Measurements from ENCODE around the gene KCNS1. TPM values are rescaled to one million over a fixed set of nuclear protein-coding genes. Genes with fewer than 3 reads are reported as not detected.

Gene KCNS1
- total RNA-seq, 2 experiments from 2014 or later = 0.18 to 0.49 TPM

DNA sequence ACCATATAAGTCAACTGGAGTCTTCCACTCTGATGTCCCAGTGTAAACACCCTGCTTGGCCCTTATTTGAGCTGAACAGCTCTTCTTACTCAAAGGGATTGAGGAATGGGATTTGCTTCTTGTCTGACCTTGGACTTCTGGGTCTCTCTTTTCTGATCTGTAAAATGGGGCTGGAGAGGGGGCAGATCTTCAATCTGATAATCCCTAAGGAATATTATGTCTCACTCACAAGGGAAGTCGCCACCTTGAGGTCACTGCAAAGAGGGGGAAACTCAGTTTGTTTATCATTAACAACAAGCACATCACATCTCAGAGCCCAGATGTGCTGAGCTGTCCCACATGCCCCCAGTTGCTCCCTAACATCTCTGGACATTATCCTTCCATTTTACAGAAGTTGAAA is 15.1 kb downstream of the KCNS1 start:
- H3K27ac Mint-ChIP-seq = no peak overlapping the region
- no peaks in the 10 kb centered on the region for H3K27me3 Mint-ChIP-seq
- H3K9me3 Mint-ChIP-seq (ENCODE audit: low read depth) = peaks cover 4% of the 10 kb centered on the region
- DNase-seq (no peak), ATAC-seq (no peak)
- peaks cover 47% of the 10 kb centered on the region for H3K36me3 Mint-ChIP-seq
- CTCF ChIA-PET = interaction anchor here (1.6 to 2.0 kb wide), 2 partner anchors 10 to 42 kb away, joined by 5 to 12 read pairs; no protein-coding TSS in a partner anchor
- H3K4me1 Mint-ChIP-seq = peaks cover 4% of the 10 kb centered on the region
- no peak overlapping the region for H3K4me3 Mint-ChIP-seq

DNA sequence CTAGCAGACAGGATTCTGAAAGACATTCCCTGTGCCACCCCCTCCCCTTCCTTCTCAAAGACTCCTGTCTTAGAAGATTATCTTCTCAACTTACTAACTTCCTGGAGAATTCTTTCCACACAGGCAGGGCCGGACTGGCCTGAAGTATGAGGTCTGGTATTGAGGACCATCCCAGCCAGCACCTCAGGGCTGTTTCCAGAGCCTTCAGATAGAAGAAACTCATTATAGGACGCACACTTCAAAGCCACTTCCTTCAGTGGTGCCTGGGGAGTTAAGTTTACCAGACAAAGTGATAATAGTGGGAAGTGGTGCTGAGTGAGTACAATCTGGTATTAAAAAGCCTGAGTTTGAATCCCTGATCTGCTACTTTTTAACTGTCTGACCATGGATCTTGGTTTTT is 15.6 kb downstream of the KCNS1 start:
- peak overlapping the region; percentile 14 for H3K27ac Mint-ChIP-seq
- no peak for DNase-seq
- no peak overlapping the region for H3K4me3 Mint-ChIP-seq
- CTCF ChIA-PET = no interaction called here
- H3K9me3 Mint-ChIP-seq (ENCODE audit: low read depth) = peaks cover 4% of the 10 kb centered on the region
- H3K27me3 Mint-ChIP-seq = no peaks in the 10 kb centered on the region
- peaks cover 4% of the 10 kb centered on the region for H3K4me1 Mint-ChIP-seq
- peaks cover 51% of the 10 kb centered on the region for H3K36me3 Mint-ChIP-seq
- ATAC-seq = no peak

DNA sequence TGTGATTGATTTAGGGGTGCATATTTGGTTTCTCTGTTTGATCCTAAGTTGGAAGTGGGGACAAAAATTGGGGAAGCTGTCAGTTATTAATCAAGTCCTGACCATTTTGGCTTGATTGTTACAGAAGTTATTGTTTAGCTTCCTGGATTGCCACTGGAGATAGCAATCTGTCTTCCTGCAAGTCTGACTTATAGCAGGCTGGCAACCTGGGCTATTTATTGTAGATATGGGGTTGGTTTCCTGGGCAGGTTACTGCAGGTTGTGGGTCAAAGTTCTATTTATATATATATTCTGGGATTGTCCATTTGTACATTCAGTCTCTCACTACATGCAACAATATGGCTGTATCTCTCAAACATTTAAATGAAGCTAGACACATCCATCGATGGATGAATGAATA is 17.8 kb downstream of the KCNS1 start:
- CTCF ChIA-PET = interaction anchor here (1.1 to 2.7 kb wide), 3 partner anchors 13 to 30 kb away, joined by 3 to 15 read pairs (median 5); no protein-coding TSS in a partner anchor
- Mint-ChIP-seq H3K27ac (no peak overlapping the region), H3K9me3 (ENCODE audit: low read depth) (peaks cover 4% of the 10 kb centered on the region), H3K4me1 (peaks cover 4% of the 10 kb centered on the region), H3K36me3 (peaks cover 65% of the 10 kb centered on the region), H3K4me3 (no peak overlapping the region), H3K27me3 (no peaks in the 10 kb centered on the region)
- no peak for ATAC-seq
- no peak for DNase-seq

DNA sequence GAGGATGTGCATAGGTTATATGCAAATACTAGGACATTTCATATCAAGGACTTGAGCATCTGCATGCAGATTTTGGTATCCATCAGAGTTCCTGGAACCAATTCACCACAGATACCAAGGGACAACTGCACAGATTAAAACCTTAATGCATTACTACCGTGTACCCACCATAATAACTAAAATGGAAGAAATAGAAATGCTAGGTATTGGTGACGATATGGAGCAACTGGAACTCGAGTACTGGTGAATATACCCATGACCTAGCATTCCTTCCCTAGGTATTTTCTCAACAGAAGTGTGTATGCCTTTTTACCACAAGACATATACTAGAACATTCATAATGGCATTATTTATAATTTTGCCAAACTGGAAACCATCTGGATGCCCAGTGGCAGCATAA is 18.5 kb downstream of the KCNS1 start:
- no peak overlapping the region for H3K4me3 Mint-ChIP-seq
- DNase-seq (no peak), ATAC-seq (no peak)
- no peak overlapping the region for H3K27ac Mint-ChIP-seq
- H3K9me3 Mint-ChIP-seq (ENCODE audit: low read depth) = peaks cover 4% of the 10 kb centered on the region
- CTCF ChIA-PET = interaction anchor here (1.4 to 2.7 kb wide), 2 partner anchors 14 to 17 kb away, joined by 5 to 15 read pairs; no protein-coding TSS in a partner anchor
- H3K36me3 Mint-ChIP-seq = peaks cover 64% of the 10 kb centered on the region
- H3K4me1 Mint-ChIP-seq = peaks cover 4% of the 10 kb centered on the region
- H3K27me3 Mint-ChIP-seq = no peaks in the 10 kb centered on the region

DNA sequence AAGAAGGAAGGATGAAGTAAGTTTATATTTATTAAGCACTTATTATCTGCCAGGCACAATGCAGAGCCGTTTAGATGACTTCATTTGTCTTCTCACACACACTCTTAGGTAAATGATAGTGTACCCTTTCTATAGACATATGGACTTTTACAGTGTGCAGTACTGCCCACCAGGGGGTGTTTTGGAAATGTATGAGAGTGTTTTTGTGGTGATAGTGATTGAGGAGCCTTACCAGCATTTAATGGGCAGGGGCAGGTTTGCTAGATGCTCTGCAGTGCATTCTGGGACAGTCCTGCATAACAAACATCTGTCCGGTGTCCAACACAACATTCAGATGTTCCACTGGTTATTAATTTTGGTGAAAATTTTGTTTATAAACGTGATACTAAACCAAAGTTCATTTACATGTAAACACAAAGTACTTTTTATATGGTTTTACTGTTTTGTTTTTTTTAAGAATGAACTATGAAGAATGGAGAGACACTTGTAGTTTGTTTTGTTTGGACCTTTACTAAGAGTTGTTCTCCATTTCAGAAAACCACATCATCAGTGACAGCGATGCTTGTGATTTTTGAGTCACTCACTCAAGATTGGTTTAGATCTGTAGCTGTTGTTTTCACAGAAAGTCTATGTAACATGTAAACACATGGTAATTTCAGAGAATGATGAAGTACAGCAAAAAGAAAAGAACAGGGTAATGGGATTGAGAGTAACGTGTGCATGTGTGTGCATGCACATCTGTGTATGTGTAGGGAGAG is 19.9 kb downstream of the KCNS1 start:
- DNase-seq = no peak
- CTCF ChIA-PET = interaction anchor here (0.8 kb wide), 1 partner anchor 40 kb away, joined by 3 read pairs; no protein-coding TSS in a partner anchor
- peaks cover 67% of the 10 kb centered on the region for H3K36me3 Mint-ChIP-seq
- H3K27ac Mint-ChIP-seq = no peak overlapping the region
- H3K27me3 Mint-ChIP-seq = no peaks in the 10 kb centered on the region
- H3K9me3 Mint-ChIP-seq (ENCODE audit: low read depth) = peaks cover 4% of the 10 kb centered on the region
- peak; percentile 33 for ATAC-seq
- peaks cover 2% of the 10 kb centered on the region for H3K4me1 Mint-ChIP-seq
- no peak overlapping the region for H3K4me3 Mint-ChIP-seq

DNA sequence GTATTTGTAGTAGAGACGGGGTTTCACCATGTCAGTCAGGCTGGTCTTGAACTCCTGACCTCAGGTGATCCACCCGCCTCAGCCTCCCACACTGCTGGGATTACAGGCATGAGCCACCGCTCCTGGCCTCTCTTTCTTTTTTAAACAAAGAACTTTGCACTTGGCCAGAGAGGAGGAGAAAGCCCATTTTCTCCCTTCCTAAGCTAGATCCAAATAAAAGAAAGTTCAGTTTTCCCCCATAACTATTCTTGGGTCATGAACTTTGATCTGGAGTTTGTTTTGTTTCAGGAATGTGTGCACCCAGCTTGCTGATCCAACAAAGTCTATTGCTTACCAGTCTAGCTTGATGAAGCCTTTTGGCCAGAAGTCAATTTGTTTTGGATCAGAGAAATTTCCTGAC is 23.4 kb downstream of the KCNS1 start:
- CTCF ChIA-PET = interaction anchor here (1.1 to 2.8 kb wide), 2 partner anchors 14 to 33 kb away, joined by 3 to 12 read pairs; no protein-coding TSS in a partner anchor
- H3K36me3 Mint-ChIP-seq = peaks cover 59% of the 10 kb centered on the region
- ATAC-seq = no peak
- no peaks in the 10 kb centered on the region for H3K27me3 Mint-ChIP-seq
- peaks cover 4% of the 10 kb centered on the region for H3K9me3 Mint-ChIP-seq (ENCODE audit: low read depth)
- H3K4me3 Mint-ChIP-seq = no peak overlapping the region
- no peaks in the 10 kb centered on the region for H3K4me1 Mint-ChIP-seq
- DNase-seq = no peak
- H3K27ac Mint-ChIP-seq = no peak overlapping the region

DNA sequence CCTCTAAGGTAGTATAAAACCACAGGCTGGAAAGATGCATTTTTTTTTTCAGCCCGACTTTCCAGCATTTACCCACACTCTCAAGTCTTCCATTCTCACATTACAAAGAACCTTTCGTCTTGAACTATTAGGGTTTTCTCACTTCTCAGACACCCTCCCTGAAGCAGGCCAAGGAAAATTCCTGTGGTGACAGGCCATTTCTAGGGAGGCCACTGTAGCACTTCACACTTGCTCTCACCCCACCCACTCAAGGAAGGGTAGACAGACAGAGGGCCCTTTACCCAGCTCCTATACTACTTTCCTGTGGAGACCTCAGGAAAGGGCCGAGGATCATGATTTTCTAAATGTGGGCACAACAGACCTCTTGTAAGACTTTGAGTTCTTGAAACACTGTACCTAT is 27.7 kb downstream of the KCNS1 start:
- Mint-ChIP-seq H3K27ac (no peak overlapping the region), H3K4me1 (peaks cover 1% of the 10 kb centered on the region), H3K36me3 (peaks cover 40% of the 10 kb centered on the region), H3K27me3 (no peaks in the 10 kb centered on the region), H3K4me3 (no peak overlapping the region), H3K9me3 (ENCODE audit: low read depth) (no peaks in the 10 kb centered on the region)
- CTCF ChIA-PET = interaction anchor here (0.8 to 4.5 kb wide), 2 partner anchors 24 to 29 kb away, joined by 4 to 23 read pairs; no protein-coding TSS in a partner anchor
- no peak for ATAC-seq
- no peak for DNase-seq

DNA sequence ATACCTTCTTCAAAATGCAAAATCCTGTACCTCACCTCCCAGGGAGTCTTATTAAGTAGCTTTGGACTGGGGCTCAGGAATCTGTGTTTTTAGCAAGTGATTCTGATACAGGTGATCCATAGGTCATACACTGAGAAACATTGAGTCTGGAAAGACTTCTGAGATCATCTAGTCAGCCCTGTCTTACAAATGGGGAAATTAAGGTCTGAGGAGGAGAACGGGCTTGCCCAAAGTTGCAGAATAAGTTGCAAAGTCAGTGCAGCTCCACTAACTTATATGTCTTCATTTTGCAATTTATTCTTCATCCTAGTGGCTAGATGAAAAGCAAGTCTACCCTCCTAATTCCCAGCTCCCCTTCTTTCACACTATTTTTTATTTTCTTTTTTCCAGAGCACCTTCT is 28.9 kb downstream of the KCNS1 start:
- ATAC-seq = no peak

DNA sequence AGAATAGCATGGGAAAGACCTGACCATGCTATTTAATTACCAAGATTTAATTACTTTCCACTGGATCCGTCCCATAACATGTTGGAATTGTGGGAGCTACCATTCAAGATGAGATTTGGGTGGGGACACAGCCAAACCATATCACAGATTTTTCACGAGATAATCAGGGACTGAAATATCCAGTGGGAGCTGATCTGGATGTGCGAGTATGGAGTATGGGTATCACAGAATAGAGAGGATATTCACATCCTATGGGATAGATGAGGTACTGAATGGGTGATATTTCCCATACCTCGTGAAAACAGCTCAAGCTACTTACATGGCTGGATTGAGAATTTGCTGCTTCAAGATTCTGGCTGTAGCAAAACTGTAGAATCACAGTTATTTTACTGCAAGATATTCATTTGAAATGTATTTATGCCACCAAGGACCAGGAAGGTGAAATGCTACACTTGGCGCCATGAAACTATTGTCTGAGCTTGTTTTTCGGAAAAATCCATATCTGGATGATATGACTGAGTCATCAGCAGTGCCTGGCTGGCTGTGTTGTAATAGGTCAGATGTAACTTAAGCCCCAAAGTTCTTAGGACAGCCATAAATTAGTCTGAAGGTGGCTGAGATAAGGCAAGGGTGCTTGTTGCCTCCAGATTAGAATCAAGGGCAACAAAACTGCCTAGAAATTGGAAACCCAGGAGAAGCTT is 29.8 kb downstream of the KCNS1 start:
- ATAC-seq (no peak), DNase-seq (no peak)
- Mint-ChIP-seq H3K9me3 (ENCODE audit: low read depth) (no peaks in the 10 kb centered on the region), H3K27me3 (no peaks in the 10 kb centered on the region), H3K27ac (peak overlapping the region; percentile 31), H3K4me3 (no peak overlapping the region), H3K4me1 (peaks cover 1% of the 10 kb centered on the region), H3K36me3 (peaks cover 40% of the 10 kb centered on the region)
- CTCF ChIA-PET = interaction anchor here (0.6 to 4.5 kb wide), 7 partner anchors 20 to 294 kb away, joined by 3 to 23 read pairs (median 4); no protein-coding TSS in a partner anchor

More for the DNA sequence above, 28.9 kb downstream of the KCNS1 start:
- Mint-ChIP-seq H3K4me3 (no peak overlapping the region), H3K36me3 (peaks cover 41% of the 10 kb centered on the region), H3K4me1 (peaks cover 1% of the 10 kb centered on the region), H3K9me3 (ENCODE audit: low read depth) (no peaks in the 10 kb centered on the region), H3K27ac (no peak overlapping the region), H3K27me3 (no peaks in the 10 kb centered on the region)
- DNase-seq = no peak
- CTCF ChIA-PET = interaction anchor here (1.1 to 4.5 kb wide), 4 partner anchors 21 to 222 kb away, joined by 3 to 23 read pairs (median 10); no protein-coding TSS in a partner anchor

DNA sequence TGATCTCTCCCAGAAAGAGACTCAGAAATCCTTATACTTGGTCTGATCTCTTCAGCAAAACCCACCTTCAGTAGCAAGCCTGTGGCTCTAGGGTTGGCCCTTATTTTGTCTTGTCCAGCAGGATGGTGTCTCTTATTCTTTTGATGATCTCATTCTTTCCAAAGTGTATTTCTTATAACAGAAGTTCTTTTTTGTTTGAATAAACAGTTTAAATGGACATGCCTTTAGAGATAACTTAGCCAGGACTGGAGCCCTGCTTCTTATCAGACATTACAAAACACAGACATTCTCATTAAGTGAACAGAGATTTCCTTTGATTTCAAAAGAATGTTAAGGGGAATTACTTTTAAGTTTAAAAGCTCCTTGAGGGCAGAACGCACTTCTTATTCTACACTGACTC is 31.7 kb downstream of the KCNS1 start:
- no peak for DNase-seq
- H3K9me3 Mint-ChIP-seq (ENCODE audit: low read depth) = no peaks in the 10 kb centered on the region
- no peak overlapping the region for H3K4me3 Mint-ChIP-seq
- no peak overlapping the region for H3K27ac Mint-ChIP-seq
- no peak for ATAC-seq
- H3K4me1 Mint-ChIP-seq = peaks cover 14% of the 10 kb centered on the region
- H3K36me3 Mint-ChIP-seq = peaks cover 47% of the 10 kb centered on the region
- no peaks in the 10 kb centered on the region for H3K27me3 Mint-ChIP-seq
- CTCF ChIA-PET = interaction anchor here (3.1 to 4.5 kb wide), 2 partner anchors 25 to 28 kb away, joined by 17 to 23 read pairs; no protein-coding TSS in a partner anchor

DNA sequence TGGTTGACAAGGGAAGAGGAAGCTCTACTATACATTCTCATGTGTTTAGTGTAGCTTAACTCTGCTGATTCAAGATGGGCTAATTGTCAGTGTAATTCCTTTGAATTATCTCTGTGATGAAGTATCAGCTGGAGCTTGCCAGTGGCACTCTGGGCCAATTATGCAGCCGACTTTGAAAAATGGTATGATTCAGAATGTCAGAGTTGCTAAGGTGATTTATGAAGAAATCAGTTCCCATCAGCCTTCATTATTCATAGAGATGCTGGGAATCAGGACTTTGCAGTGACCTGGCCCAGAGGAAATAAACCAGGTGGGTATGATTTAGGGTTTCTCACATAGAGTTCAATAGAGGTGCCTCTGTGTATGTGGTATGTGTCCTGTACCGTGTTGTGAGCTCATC is 33.4 kb downstream of the KCNS1 start:
- no peak for ATAC-seq
- H3K27ac Mint-ChIP-seq = no peak overlapping the region
- no peaks in the 10 kb centered on the region for H3K9me3 Mint-ChIP-seq (ENCODE audit: low read depth)
- CTCF ChIA-PET = interaction anchor here (0.9 to 1.1 kb wide), 3 partner anchors 24 to 49 kb away, joined by 3 read pairs; no protein-coding TSS in a partner anchor
- peaks cover 50% of the 10 kb centered on the region for H3K36me3 Mint-ChIP-seq
- no peak overlapping the region for H3K4me3 Mint-ChIP-seq
- H3K27me3 Mint-ChIP-seq = no peaks in the 10 kb centered on the region
- peaks cover 21% of the 10 kb centered on the region for H3K4me1 Mint-ChIP-seq
- DNase-seq = no peak

DNA sequence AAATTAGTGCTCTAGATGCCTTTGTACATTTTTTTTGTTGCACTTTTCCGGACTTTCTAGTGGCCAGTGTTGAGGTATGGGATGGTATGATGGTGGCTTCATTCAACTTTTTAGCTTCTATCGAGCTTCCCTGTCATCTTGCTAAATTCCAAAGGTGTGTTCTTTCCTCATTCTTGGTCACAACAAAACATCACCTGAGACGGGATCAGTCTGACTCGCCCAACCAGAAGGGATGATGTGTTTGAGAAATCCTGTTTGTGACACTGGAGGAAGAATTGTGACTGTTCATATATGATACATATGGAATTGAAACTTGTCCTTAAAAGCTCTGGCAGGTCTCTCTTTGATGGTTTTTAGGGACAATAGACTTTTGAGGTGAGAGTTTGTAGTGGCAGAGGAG is 33.8 kb downstream of the KCNS1 start:
- ATAC-seq (no peak), DNase-seq (no peak)
- peaks cover 53% of the 10 kb centered on the region for H3K36me3 Mint-ChIP-seq
- no peaks in the 10 kb centered on the region for H3K9me3 Mint-ChIP-seq (ENCODE audit: low read depth)
- CTCF ChIA-PET = interaction anchor here (0.9 to 1.1 kb wide), 3 partner anchors 23 to 49 kb away, joined by 3 read pairs; no protein-coding TSS in a partner anchor
- no peak overlapping the region for H3K4me3 Mint-ChIP-seq
- no peak overlapping the region for H3K27ac Mint-ChIP-seq
- H3K4me1 Mint-ChIP-seq = peaks cover 24% of the 10 kb centered on the region
- no peaks in the 10 kb centered on the region for H3K27me3 Mint-ChIP-seq

DNA sequence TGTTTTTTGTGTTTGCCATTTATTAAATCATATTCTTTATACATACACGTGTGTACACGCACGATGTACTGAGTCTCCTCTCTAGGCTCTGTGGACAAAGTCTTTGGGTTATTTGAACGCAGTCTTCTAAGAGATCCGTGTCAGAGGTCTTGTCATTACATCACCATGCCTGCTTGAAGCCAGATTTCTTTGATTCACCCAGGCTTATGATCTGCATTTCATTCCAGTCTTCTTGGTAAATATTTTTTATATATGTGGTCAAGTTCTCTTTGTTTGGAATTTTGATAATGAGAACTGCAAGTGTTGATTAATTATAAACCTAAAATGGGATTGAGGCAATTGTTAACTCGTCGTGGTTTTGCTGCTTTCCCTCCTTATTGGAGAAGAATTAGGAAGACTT is 34.6 kb downstream of the KCNS1 start:
- CTCF ChIA-PET = no interaction called here
- H3K27me3 Mint-ChIP-seq = no peaks in the 10 kb centered on the region
- peaks cover 28% of the 10 kb centered on the region for H3K4me1 Mint-ChIP-seq
- no peak overlapping the region for H3K27ac Mint-ChIP-seq
- no peak overlapping the region for H3K4me3 Mint-ChIP-seq
- H3K9me3 Mint-ChIP-seq (ENCODE audit: low read depth) = no peaks in the 10 kb centered on the region
- DNase-seq (no peak), ATAC-seq (no peak)
- peaks cover 57% of the 10 kb centered on the region for H3K36me3 Mint-ChIP-seq

All from activated CD8-positive, alpha-beta memory T cell treated with anti-CD3 and anti-CD28 coated beads, Interleukin-2, amount 10 ng/mL, durations not matched to agents 7 days and 5 days (primary cell).